Effector memory CD4-positive, alpha-beta T cell (primary cell): ENCODE measurements around the gene STRIP1.
"Not testable (repeated sequence)": the region's sequence is repeated elsewhere in the genome, so short reads cannot be mapped to it uniquely, and the experiment has no call there.

Experiments used
- DNase-seq, 3 donors: peaks; one replicate each; pipeline ENCODE4 v3.0.0-alpha.2; 2020
- H3K27ac ChIP-seq: 2 replicates; pipeline ENCODE4 v1.7.0; 2013; ENCODE audit warnings: mild to moderate bottlenecking, low read length, moderate library complexity; ENCODE audit not compliant: insufficient read depth, poor library complexity, severe bottlenecking
- H3K27me3 ChIP-seq: replicated peaks from 2 replicates; pipeline ENCODE4 v1.7.0; 2013; ENCODE audit warnings: mild to moderate bottlenecking, low read length; ENCODE audit not compliant: insufficient read depth, control insufficient read depth, poor library complexity, severe bottlenecking
- H3K36me3 ChIP-seq: 2 replicates; pipeline ENCODE4 v1.7.0; 2013; ENCODE audit warnings: mild to moderate bottlenecking, low read length, moderate library complexity; ENCODE audit not compliant: control insufficient read depth, insufficient read depth
- H3K4me1 ChIP-seq: 2 replicates; pipeline ENCODE4 v1.7.0; 2013; ENCODE audit warnings: low read length, mild to moderate bottlenecking; ENCODE audit not compliant: control insufficient read depth, insufficient read depth, poor library complexity, severe bottlenecking
- H3K4me3 ChIP-seq: 2 replicates; pipeline ENCODE4 v1.7.0; 2013; ENCODE audit warnings: low read length, low read depth, mild to moderate bottlenecking; ENCODE audit not compliant: insufficient read depth, poor library complexity, severe bottlenecking
- H3K9me3 ChIP-seq: 2 replicates; pipeline ENCODE4 v1.7.0; 2013; ENCODE audit warnings: mild to moderate bottlenecking, low read length, moderate library complexity; ENCODE audit not compliant: control insufficient read depth

Gene STRIP1

DNA sequence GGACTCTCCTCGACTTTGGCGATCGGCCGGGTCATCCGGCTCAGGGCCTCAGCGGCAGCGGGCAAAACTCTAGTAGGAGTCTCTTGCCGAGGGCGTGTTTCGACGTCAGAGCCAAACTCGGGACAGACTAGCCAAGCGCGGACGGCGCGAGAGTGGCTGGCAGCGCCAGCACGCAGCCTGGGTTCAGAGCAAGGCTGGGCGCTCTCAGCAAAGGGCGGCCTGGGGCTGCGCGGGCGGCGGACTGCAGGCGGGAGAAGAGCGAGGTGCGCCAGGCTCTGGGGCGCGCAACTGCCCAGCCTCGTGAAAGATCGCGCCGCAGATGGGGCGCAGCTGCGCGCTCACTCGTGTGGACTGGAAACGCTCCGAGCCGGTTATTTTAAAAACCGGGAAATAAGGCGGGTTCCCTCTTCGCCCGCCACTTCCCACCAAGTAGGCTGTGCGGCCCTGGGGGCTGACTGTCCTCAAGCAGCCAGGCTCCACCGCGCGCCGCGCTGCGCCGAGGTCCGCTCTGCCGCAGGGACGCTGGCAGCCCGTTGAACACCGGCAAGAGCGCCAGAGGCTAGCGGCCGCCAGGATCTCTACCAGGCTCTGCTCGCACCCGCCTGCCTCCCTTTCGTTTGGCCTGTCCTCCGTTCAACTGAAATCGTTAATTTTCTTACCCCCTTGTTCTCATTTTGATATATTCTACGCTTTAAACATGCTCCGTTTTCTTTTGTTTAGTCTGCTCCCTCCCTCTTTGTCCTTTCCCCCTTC lies 33.6 kb downstream of the STRIP1 start:
- Histone ChIP-seq H3K27ac (no peak overlapping the region), H3K27me3 (peaks cover 41% of the 10 kb centered on the region), H3K9me3 (no peaks in the 10 kb centered on the region), H3K36me3 (no peaks in the 10 kb centered on the region), H3K4me3 (no peak overlapping the region), H3K4me1 (peaks cover 31% of the 10 kb centered on the region)
- no peak for DNase-seq

DNA sequence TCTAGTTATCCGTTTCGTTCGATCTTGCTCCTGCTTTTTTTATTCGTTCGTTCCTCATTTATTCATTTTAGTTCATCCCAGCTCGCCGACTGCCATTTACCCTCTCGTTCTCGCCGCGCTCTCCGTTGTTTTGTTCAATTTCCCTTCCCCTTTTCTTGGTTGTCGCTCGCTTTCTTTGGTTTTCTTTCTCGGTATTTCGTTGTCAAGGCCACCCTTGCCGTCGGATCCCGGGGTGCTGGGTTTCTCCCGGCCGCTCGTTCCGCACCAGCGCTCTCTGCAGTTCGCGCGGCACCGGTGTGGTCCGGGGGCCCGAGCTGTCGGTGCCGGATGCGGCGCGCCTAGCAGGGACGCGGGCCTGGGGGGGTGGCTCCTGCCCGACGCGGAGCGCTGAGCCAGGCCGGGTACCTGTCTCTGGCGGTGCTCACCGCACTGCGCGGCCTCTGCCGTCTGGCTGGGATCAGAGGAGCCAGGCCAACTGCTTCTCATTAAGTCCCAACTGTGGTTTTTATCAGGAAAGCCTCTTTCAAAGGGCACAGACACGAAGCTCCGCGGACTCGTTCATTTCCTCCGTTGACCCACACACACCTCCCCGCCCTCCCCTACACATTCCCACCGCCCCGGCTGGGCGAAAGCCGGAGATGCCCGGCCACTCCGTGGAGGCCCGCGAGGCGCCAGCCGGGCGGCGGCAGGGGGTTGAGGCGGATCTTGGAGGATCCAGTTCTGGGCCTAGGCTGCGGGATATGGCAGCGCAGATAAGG lies 34.4 kb downstream of the STRIP1 start:
- no peak for DNase-seq
- peaks cover 41% of the 10 kb centered on the region for H3K27me3 ChIP-seq
- H3K4me1 ChIP-seq = peaks cover 31% of the 10 kb centered on the region
- H3K27ac ChIP-seq = no peak overlapping the region
- H3K36me3 ChIP-seq = no peaks in the 10 kb centered on the region
- H3K4me3 ChIP-seq = peak overlapping the region; percentile 35
- H3K9me3 ChIP-seq = no peaks in the 10 kb centered on the region

DNA sequence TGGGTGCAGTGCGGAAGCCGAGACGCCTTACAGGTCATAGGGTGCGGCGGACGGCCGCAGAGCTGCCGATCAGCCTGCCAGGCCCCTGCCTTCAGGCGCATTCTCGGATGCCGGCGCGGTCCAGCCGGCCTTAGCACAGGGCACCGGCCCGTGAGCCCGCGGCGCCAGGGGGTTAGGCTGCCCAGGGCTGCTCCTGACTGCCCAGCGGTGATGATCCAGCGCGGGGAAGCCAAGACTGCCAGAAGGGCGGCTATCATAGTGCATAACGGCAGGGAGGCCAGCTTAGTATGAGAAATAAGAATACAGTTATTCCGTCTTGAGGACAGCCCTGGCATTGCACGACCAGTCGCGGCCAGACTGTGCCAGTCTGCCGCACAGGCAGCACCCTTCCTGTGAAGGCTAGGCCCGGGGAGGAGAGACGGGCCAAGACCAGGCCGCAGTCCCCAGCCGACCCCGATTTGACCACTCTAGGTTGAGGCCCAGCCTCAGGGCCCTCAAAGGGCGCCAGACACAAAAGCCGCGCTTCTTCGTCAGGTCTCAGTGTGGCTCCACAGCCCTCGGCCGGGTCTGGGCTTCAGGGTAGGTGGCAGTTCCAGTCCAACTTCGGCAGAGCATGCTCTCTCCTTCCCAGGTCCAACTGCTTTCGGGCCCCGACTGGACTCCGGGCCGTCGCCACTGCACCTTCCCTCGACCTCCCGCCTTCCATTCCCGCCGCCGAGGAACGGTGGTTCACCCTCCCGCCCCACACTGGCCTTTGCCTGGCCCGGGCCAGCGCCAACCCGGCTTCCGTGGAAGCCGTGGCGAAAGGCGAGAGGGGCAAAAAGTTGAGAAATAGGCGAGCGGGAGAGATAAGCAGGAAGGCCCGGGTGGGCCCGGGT lies 35.2 kb downstream of the STRIP1 start:
- H3K27me3 ChIP-seq = peaks cover 41% of the 10 kb centered on the region
- peaks cover 31% of the 10 kb centered on the region for H3K4me1 ChIP-seq
- DNase-seq = no peak
- no peak overlapping the region for H3K27ac ChIP-seq
- no peaks in the 10 kb centered on the region for H3K9me3 ChIP-seq
- H3K36me3 ChIP-seq = no peaks in the 10 kb centered on the region
- peak overlapping the region; percentile 35 for H3K4me3 ChIP-seq

DNA sequence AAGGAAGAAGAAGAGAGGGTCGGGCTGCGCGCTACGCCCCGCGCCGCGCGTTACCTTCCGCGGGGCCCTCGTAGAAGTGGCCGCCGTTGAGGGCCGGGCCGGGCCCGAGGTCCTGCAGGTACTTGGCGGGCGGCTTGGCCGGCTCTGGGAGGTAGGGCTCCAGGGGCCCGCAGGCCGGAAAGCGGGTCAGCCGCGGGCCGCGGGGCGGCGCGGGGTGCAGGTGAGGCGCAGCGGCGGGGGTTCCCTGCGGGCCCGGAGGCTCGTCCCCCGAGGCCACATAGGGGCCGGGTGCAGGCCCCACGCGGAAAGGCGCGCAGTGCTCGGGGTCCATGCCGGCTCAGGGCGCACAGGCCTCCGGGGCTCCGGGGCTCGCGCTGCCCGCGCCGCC lies 35.9 kb downstream of the STRIP1 start:
- Histone ChIP-seq H3K4me3 (no peak overlapping the region), H3K4me1 (peaks cover 31% of the 10 kb centered on the region), H3K9me3 (no peaks in the 10 kb centered on the region), H3K27me3 (peaks cover 41% of the 10 kb centered on the region), H3K27ac (no peak overlapping the region), H3K36me3 (no peaks in the 10 kb centered on the region)
- DNase-seq = no peak

DNA sequence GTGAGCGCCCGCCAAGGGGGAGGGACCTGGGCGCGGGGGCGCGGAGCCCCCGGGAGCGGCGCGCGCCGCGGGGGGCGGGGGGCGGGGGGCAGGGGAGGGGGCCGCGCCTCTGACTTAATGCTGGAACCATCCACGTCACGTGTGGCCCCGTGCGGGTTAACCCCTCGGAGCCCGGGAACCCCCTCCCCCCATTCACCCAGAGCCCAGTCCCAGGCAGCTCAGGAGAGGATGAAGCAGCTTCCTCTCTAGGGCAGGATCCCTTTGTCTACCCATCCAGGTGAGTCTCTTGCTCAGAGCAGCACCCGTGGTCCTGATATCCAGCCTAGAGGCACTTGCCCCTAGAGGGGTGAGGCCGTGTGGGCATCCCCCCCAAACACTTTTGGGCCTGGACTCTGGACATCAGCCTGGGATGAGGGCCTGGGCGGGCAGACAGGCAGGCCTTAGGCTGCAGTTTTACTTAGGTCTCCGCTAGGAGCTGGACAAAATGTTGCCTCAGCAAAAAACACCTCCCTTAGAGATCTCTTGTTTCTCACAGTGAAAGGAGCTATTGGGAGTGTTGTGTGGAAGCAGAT lies 36.3 kb downstream of the STRIP1 start, which contains the start of gene ALX3:
Gene ALX3, minus strand, starts transcription at position 2 of the 572 bp plus-strand sequence. CDS start 60 bp downstream, outside the sequence.
- H3K27me3 ChIP-seq = peaks cover 41% of the 10 kb centered on the region
- H3K36me3 ChIP-seq = no peaks in the 10 kb centered on the region
- no peaks in the 10 kb centered on the region for H3K9me3 ChIP-seq
- DNase-seq = no peak
- H3K4me3 ChIP-seq = peak within 1 kb of the TSS; percentile 35
- H3K4me1 ChIP-seq = peaks cover 31% of the 10 kb centered on the region
- H3K27ac ChIP-seq = no peak within 1 kb of the TSS

DNA sequence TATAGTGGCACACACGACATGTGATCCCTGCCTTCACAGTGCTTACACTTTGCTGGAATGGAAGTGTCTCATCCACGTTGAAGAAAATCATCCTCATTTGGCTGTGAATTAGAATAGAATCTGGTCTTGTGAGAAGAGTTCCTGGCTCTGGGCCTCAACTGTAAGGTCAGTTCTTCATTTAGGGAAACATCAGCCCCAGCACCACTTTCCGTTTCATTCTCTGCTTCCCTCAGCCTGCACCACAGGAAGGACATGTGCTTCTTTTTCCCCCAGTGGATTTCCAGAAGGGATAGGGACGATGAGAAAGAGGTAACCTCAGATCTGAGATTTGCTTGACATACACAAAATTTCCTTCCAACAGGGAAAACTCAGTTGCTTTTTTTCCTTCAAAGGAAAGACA lies 39.7 kb downstream of the STRIP1 start:
- Histone ChIP-seq H3K27me3 (peaks cover 21% of the 10 kb centered on the region), H3K9me3 (no peaks in the 10 kb centered on the region), H3K27ac (no peak overlapping the region), H3K4me3 (no peak overlapping the region), H3K36me3 (no peaks in the 10 kb centered on the region), H3K4me1 (peaks cover 13% of the 10 kb centered on the region)
- no peak for DNase-seq

DNA sequence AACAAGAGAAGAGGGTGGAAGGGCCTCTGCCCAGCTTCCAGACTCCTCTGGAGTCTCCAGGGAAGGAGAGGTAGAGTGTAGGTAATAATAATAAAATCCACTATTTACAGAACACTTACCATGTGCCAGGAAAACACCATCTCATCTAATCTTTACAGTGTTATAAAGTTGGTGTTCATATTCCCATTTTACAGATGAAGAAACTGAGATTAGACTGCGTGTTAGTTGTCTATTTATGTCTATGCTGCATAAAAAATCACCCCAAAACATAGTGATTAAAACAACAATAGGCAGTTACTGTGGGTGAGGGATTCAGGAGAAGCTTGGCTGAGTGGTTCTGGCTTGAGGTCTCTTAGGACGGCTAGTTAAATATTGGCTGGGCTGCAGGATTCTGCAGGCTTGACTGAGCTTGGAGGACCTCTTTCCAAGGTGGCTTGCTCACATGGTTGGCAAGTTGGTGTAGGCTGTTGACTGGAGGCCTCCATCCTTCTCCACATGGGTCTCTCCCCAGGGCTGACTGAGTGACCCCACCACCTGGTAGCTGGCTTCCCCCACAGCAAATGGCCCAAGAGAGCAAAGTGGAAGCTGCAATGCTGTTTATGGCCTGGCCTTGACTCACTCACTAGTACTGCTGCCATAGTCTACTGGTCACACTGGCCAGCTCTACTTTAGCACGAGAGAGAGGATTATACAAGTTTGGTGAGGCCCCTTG lies 42.5 kb downstream of the STRIP1 start:
- H3K36me3 ChIP-seq = no peaks in the 10 kb centered on the region
- no peak overlapping the region for H3K4me3 ChIP-seq
- H3K27ac ChIP-seq = no peak overlapping the region
- DNase-seq = no peak
- H3K27me3 ChIP-seq = no peaks in the 10 kb centered on the region
- H3K4me1 ChIP-seq = no peaks in the 10 kb centered on the region
- H3K9me3 ChIP-seq = no peaks in the 10 kb centered on the region

DNA sequence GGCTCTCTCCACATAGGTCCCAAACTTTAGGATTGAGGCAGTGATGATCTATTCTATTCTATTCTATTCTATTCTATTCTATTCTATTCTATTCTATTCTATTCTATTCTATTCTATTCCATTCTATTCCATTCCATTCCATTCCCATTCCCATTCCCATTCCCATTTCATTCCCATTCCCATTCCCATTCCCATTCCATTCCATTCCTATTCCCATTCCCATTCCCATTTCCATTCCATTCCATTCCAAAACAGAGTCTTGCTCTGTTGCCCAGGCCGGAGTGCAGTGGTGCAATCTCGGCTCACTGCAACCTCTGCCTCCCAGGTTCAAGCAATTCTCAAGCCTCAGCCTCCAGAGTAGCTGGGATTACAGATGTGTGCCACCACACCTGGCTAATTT lies 45.6 kb downstream of the STRIP1 start:
- not testable (repeated sequence) for H3K36me3 ChIP-seq, H3K27ac ChIP-seq, H3K4me3 ChIP-seq, DNase-seq, H3K9me3 ChIP-seq
- H3K27me3 ChIP-seq = peaks cover 19% of the 10 kb centered on the region
- H3K4me1 ChIP-seq = peaks cover 18% of the 10 kb centered on the region

DNA sequence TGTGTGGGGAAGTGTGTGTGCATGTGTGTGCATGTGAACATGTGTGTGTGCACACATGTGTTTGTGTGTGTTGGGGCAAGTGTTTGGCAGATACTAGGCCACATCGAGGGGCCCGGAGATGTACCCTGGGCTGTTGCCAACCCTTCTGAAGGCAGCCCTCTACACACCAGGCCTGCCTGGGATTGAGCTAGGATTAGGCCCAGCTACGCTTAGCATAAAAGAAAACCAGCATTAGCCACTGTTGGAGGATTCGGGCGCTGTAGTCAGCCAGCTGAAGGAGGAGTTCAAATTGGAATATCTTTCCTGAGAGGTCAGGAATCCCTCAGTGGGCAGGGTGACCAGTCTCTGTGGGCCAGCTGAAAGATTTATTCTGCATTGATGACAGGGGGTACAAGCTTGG lies 46.6 kb downstream of the STRIP1 start:
- peaks cover 28% of the 10 kb centered on the region for H3K27me3 ChIP-seq
- peaks cover 18% of the 10 kb centered on the region for H3K4me1 ChIP-seq
- DNase-seq = no peak
- H3K36me3 ChIP-seq = no peaks in the 10 kb centered on the region
- no peak overlapping the region for H3K27ac ChIP-seq
- H3K9me3 ChIP-seq = no peaks in the 10 kb centered on the region
- no peak overlapping the region for H3K4me3 ChIP-seq
